CD4-positive, alpha-beta T cell treated with Interleukin-15 for 4 hours (primary cell): ENCODE measurements around the gene SLC13A1.
"Not testable (repeated sequence)": the region's sequence is repeated elsewhere in the genome, so short reads cannot be mapped to it uniquely, and the experiment has no call there.

Experiments used
- DNase-seq: peaks from one replicate; pipeline ENCODE4 v3.0.0-alpha.2; 2020; ENCODE audit warnings: low spot score

The SLC13A1 gene

GRCh38 chr7:123199883-123200282, at the start of gene SLC13A1:
Gene SLC13A1 (minus strand): TSS chr7:123199969. CDS start chr7:123199946, 23 bp downstream.
- DNase-seq, result no peak

DNA sequence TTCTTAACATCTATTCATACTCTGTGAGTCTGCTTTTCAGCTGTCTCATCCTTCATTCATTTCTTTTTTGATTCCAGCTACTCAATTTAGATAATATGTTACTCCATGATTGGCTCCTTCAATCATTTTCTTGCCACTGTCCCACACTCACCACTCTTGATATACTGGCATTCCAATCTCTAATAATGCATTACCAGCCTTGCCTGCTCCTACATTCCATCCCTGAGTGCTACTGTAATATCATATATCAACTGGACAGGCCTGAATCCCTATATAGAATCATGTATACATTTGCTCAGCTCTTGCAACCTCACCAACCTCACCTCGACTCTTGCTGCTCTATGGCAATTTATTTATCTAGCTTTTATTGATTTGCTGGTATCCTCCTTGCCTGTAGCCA, 45.0 kb upstream of the SLC13A1 start:
- DNase-seq, result no peak

GRCh38 chr7:123242467-123243092, 42.8 kb upstream of the SLC13A1 start:
- DNase-seq, result no peak

DNA sequence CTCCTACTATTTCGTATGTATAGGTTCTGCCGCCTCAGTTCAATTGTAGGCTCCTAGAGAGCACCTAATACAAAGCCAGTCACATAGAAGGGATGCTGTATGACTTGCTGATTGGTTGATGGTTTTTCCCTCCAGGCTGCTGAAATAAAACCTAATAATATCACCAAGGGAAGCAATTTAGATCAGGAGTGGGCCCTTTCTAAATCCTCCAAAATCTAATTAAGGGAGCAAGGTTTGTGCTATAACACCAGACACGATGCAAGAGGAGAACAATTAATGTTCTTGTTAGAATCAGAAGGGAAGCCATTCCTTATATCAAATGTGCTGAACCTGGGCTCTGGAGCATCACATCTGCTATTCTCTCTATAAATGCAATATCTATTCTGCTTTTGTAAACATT, 42.0 kb upstream of the SLC13A1 start:
- DNase-seq, result no peak

GRCh38 chr7:123231021-123232000, 31.5 kb upstream of the SLC13A1 start:
- no peak for DNase-seq

DNA sequence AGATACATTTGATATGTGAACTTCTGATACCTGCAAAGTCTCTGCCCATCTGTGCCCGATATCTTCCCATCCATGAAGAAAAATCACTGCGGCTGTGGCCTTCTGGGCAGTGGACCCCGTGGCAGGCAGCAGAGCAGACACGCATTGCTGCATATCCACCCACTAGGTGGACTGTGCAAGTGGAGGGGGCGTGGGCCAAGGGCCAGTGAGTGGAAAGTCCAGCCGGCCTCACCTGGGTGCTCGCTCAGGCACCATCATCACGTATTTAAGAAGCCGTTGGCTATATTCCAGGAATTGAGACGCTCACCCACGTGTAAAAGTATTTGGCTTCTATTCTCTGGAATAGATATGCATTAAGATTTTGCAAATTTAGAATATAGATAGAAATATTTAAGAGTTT, 30.8 kb upstream of the SLC13A1 start:
- DNase-seq, result no peak

DNA sequence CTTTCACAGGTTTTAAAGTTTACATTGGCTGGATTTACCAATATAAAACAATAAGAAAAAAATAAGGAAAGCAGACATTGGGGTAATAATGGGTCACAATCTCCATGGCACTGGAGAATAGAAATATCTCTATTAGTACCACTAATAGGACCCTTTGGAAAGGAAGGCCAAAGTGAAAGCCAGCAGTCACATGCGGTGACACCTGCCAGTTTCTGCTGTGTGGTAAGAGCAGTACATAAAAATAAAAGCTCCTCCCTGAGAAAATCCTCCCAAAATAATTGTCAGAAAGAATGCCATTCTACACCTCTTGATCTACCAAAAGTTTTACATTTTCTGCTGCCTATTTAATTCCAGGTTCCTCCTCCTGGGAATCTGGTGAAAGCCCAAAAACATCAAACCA, 30.4 kb upstream of the SLC13A1 start:
- no peak for DNase-seq

- no peak for DNase-seq
Observed at GRCh38 chr7:123229426-123229825, 29.7 kb upstream of the SLC13A1 start.

- DNase-seq, result not testable (repeated sequence)
Observed at GRCh38 chr7:123227666-123228065, 27.9 kb upstream of the SLC13A1 start.

GRCh38 chr7:123220396-123220795, 20.6 kb upstream of the SLC13A1 start:
- no peak for DNase-seq

DNA sequence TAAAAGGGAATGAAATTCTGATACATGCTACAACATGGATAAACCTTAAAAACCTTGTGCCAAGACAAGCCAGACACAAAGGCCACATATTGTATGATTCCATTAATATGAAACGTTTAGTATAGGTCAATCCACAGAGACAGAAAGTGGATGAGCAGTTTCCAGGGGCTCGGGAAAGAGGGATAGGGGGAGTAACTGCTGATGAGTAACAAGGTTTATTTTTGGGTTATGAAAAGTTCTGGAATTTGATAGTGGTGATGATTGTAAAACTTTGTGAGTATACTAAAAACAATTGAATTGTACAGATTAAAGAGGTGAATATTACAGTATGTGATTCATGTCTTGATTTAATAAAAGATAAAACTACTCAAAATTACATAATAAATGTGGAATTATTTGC, 19.1 kb upstream of the SLC13A1 start:
- DNase-seq, result no peak

- DNase-seq, result no peak
Observed at GRCh38 chr7:123216825-123217224, 17.1 kb upstream of the SLC13A1 start.

DNA sequence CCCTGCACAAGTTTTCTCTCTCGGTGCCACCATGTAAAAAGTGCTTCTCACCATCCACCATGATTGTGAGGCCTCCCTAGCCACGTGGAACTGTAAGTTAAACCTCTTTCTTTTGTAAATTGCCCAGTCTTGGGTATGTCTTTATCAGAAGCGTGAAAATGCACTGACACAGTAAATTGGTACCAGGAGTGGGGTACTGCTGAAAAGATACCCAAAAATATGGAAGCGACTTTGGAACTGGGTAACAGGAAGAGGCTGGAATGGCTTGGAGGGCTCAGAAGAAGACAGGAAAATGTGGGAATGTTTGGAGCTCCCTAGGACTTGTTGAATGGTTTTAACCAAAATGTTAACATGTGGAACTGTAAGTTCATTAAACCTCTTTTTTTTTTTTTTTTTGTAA, 15.6 kb upstream of the SLC13A1 start:
- no peak for DNase-seq

DNA sequence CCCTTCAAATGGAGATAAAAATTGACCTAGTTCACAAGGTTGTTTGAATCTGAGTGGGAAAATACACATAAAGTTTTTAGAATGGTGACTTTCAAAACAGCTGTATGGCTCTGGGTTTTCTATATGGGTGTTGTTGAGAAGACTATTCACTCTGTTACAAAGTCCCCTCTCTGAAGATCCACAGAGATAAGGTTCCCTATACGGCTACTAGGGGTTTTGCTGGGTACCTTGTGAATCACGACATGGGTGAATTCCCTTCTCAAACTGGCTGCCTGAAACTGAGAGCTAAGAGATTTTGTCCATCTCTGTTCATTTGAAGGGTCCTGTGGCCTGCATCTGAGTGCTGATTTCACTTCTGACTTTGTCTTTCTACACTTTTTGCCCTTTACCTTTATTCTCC, 11.8 kb upstream of the SLC13A1 start:
- no peak for DNase-seq

DNA sequence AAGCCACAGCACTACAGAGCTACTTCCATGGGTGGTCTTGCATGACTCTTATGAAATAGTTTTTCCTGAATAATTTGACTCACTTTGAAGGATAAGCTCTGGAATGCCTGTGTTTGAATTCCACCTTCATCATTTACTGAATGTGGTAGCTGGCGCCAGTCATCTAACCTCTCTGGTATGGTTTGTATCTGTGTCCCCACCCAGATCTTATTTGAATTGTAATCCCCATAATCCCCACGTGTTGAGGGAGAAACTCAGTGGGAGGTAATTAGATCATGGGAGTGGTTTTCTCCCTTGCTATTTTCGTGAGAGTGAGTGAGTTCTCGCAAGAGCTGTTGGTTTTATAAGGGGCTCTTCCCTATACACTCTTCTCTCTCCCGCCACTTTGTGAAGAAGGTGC, 11.2 kb upstream of the SLC13A1 start:
- DNase-seq, result no peak

GRCh38 chr7:123209786-123210185, 10.0 kb upstream of the SLC13A1 start:
- DNase-seq, result no peak

DNA sequence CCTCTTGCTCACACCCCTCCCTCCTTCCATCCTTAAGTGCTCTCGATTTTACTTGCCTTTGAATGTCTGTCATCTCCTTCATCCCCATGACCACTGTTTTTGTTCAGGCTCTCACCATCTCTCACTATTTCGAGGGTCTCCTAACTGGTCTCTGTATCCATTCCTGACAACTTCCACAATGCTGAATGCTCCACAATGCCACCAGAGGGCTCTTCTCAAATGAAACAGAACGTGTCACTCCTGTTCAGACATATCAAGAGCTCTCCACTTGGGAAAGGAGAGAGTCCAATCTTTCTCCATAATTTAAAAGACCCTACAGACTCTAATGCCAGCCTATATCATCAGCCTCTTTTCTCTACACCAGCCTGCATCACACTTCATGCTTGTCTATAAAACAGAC, 9.0 kb upstream of the SLC13A1 start:
- DNase-seq, result no peak

GRCh38 chr7:123204206-123204835, 4.6 kb upstream of the SLC13A1 start:
- DNase-seq, result no peak

DNA sequence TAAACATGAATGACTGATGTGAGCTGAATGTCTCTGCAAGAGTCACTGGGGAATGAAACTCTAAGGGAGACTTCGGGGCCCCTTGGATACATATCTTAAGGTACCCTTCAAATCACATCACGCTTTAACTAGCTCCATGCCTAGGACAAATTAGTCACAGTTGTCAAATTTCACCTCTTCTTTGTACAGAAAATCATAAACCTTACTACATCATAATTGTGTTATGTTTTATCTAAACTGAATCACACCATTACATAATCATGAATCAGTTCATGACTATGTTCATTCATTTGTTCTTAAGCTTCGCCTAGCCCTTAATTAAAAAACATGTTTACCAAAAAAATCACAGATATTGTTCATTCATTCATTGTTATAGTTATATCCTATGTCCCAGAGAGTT, 2.1 kb upstream of the SLC13A1 start:
- no peak for DNase-seq

GRCh38 chr7:123198668-123199652, 809 bp downstream of the SLC13A1 start:
- no peak for DNase-seq

GRCh38 chr7:123198111-123198510, 1.7 kb downstream of the SLC13A1 start:
- no peak for DNase-seq

DNA sequence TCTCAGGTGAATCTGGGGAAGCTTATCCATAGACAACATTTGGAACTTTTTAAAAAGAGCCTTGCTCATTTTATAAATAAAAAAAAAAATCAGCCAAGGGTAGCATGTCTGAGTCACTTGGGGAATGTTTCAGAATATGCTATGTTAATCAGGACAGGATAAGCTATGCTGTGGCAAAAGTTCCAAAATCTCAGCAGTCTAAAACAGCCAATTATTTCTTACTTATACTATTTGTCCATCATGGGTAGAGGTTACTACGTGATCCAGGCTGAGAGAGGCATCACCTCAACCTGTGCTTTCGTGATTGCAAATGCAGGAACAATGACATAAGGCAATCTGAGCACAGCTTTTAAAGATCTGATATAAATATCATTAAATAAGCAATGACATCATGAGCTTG, 6.5 kb downstream of the SLC13A1 start:
- no peak for DNase-seq
